ENCODE data around the gene DGKI. TPM values are rescaled to one million over a fixed set of nuclear protein-coding genes. Genes with fewer than 3 reads are reported as not detected.

The DGKI gene
- total RNA-seq, 1 donor from 2014 or later = 5.5 TPM

DNA sequence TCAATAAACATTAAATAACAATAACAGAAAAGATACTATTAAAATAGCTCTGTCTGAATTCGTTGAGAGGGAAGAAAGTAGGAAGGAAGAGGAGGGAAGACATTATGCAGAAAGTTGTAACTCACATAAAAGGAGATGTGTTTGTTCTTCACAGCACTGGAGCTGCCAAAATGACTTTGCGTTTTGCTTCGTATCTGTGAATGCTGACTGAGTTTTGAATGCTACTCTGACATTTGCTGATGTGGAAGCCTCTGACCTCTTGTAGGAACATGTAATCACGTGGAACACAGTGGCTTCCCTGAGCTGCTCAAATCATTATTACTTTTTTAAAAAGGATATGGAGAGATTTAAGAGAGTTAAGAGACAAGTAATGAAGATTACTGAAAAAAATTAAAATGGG lies 15.6 kb upstream of the DGKI start:
- Histone ChIP-seq H3K36me3 (peaks cover 10% of the 10 kb centered on the region), H3K4me2 (no peak overlapping the region), H3K4me3 (no peak overlapping the region), H2AFZ (replicated peaks) (no peak overlapping the region), H3K79me2 (ENCODE audit: low read depth) (no peaks in the 10 kb centered on the region), H3K27ac (no peak overlapping the region), H3K27me3 (no peaks in the 10 kb centered on the region), H3F3A (ENCODE audit: low read depth) (no peaks in the 10 kb centered on the region), H3K4me1 (no peaks in the 10 kb centered on the region), H3K9me3 (ENCODE audit: low read depth) (peaks cover 3% of the 10 kb centered on the region), H3K9ac (no peak overlapping the region), H4K20me1 (ENCODE audit: low read depth) (no peaks in the 10 kb centered on the region)
- Mint-ChIP-seq H3K36me3 (peaks cover 34% of the 10 kb centered on the region), H3K9me3 (peaks cover 10% of the 10 kb centered on the region), H3K27ac (no peak overlapping the region), H3K4me3 (no peak overlapping the region), H3K27me3 (ENCODE audit: insufficient read depth, low read depth) (no peaks in the 10 kb centered on the region), H3K4me1 (no peaks in the 10 kb centered on the region)
- DNase-seq (ENCODE audit: low spot score) = no peak
- TF ChIP-seq EZH2phosphoT487 (IDR thresholded peaks at IDR 0.05) = no peak
- no peak for TF ChIP-seq EZH2 (IDR thresholded peaks at IDR 0.05)

- H3K36me3 ChIP-seq = peaks cover 2% of the 10 kb centered on the region
- H3K27me3 ChIP-seq = no peaks in the 10 kb centered on the region
- no peak overlapping the region for H3K27ac ChIP-seq
- H3F3A ChIP-seq (ENCODE audit: low read depth) = no peaks in the 10 kb centered on the region
- Mint-ChIP-seq H3K27me3 (ENCODE audit: insufficient read depth, low read depth) (peaks cover 2% of the 10 kb centered on the region), H3K36me3 (peaks cover 17% of the 10 kb centered on the region), H3K27ac (no peak overlapping the region), H3K9me3 (peaks cover 2% of the 10 kb centered on the region), H3K4me3 (no peak overlapping the region), H3K4me1 (no peaks in the 10 kb centered on the region)
- no peak overlapping the region for H3K9ac ChIP-seq
- no peaks in the 10 kb centered on the region for H3K79me2 ChIP-seq (ENCODE audit: low read depth)
- TF ChIP-seq, protein P1, sequence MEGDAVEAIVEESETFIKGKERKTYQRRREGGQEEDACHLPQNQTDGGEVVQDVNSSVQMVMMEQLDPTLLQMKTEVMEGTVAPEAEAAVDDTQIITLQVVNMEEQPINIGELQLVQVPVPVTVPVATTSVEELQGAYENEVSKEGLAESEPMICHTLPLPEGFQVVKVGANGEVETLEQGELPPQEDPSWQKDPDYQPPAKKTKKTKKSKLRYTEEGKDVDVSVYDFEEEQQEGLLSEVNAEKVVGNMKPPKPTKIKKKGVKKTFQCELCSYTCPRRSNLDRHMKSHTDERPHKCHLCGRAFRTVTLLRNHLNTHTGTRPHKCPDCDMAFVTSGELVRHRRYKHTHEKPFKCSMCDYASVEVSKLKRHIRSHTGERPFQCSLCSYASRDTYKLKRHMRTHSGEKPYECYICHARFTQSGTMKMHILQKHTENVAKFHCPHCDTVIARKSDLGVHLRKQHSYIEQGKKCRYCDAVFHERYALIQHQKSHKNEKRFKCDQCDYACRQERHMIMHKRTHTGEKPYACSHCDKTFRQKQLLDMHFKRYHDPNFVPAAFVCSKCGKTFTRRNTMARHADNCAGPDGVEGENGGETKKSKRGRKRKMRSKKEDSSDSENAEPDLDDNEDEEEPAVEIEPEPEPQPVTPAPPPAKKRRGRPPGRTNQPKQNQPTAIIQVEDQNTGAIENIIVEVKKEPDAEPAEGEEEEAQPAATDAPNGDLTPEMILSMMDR (IDR thresholded peaks at IDR 0.05) = no peak
- TF ChIP-seq EZH2 (IDR thresholded peaks at IDR 0.05) (no peak), EZH2phosphoT487 (IDR thresholded peaks at IDR 0.05) (no peak)
- H3K9me3 ChIP-seq (ENCODE audit: low read depth) = no peaks in the 10 kb centered on the region
- no peak overlapping the region for H2AFZ ChIP-seq (replicated peaks)
- no peaks in the 10 kb centered on the region for H4K20me1 ChIP-seq (ENCODE audit: low read depth)
- H3K4me1 ChIP-seq = no peaks in the 10 kb centered on the region
- no peak overlapping the region for H3K4me3 ChIP-seq
- H3K4me2 ChIP-seq = no peak overlapping the region
- DNase-seq (ENCODE audit: low spot score) = no peak
These were observed 13.8 kb upstream of the DGKI start for GRCh38 chr7:137860542-137860941.

GRCh38 chr7:137853053-137853452 lies 6.3 kb upstream of the DGKI start:
- Histone ChIP-seq H3K4me1 (no peaks in the 10 kb centered on the region), H3K27ac (no peak overlapping the region), H3K4me3 (no peak overlapping the region), H3K36me3 (no peaks in the 10 kb centered on the region), H4K20me1 (ENCODE audit: low read depth) (no peaks in the 10 kb centered on the region), H3K4me2 (no peak overlapping the region), H3K79me2 (ENCODE audit: low read depth) (no peaks in the 10 kb centered on the region), H3K9me3 (ENCODE audit: low read depth) (no peaks in the 10 kb centered on the region), H3F3A (ENCODE audit: low read depth) (peaks cover 1% of the 10 kb centered on the region), H3K27me3 (peaks cover 21% of the 10 kb centered on the region), H3K9ac (no peak overlapping the region), H2AFZ (replicated peaks) (no peak overlapping the region)
- Mint-ChIP-seq H3K36me3 (no peaks in the 10 kb centered on the region), H3K27ac (no peak overlapping the region), H3K27me3 (ENCODE audit: insufficient read depth, low read depth) (peaks cover 8% of the 10 kb centered on the region), H3K4me1 (no peaks in the 10 kb centered on the region), H3K9me3 (no peaks in the 10 kb centered on the region), H3K4me3 (no peak overlapping the region)
- no peak for DNase-seq (ENCODE audit: low spot score)
- TF ChIP-seq, protein P1 (IDR thresholded peaks at IDR 0.05) = no peak

DNA sequence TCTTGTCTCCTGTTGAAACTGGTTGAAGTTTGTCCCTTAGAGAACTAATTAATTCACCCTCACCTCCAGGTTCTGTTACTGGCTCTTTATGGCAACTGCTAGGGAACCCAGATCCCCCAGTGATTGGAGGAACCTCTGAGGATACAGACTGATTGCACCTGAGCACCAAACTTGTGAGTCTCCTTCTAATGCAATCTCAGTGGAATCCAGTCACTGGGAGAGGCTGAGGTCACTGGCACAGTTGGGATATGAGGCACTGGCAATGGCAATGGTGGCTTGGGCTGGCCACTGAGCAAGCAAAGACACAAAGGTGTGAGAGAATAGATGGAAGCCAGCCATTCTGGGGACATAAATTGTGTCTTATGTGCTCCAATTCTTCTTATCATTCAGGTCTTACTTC lies 5.3 kb upstream of the DGKI start:
- no peak overlapping the region for H3K9ac ChIP-seq
- H3K79me2 ChIP-seq (ENCODE audit: low read depth) = no peaks in the 10 kb centered on the region
- no peaks in the 10 kb centered on the region for H3K4me1 ChIP-seq
- no peak overlapping the region for H2AFZ ChIP-seq (replicated peaks)
- no peaks in the 10 kb centered on the region for H4K20me1 ChIP-seq (ENCODE audit: low read depth)
- H3K4me3 ChIP-seq = no peak overlapping the region
- peaks cover 8% of the 10 kb centered on the region for H3F3A ChIP-seq (ENCODE audit: low read depth)
- H3K27me3 ChIP-seq = peaks cover 30% of the 10 kb centered on the region
- peaks cover 5% of the 10 kb centered on the region for H3K4me1 Mint-ChIP-seq
- no peaks in the 10 kb centered on the region for H3K36me3 ChIP-seq
- no peaks in the 10 kb centered on the region for H3K36me3 Mint-ChIP-seq
- DNase-seq (ENCODE audit: low spot score) = no peak
- no peaks in the 10 kb centered on the region for H3K9me3 ChIP-seq (ENCODE audit: low read depth)
- H3K4me2 ChIP-seq = no peak overlapping the region
- no peak overlapping the region for H3K27ac Mint-ChIP-seq
- no peak for TF ChIP-seq EZH2phosphoT487 (IDR thresholded peaks at IDR 0.05)
- TF ChIP-seq, protein P1 (IDR thresholded peaks at IDR 0.05) = no peak
- no peak for TF ChIP-seq EZH2 (IDR thresholded peaks at IDR 0.05)
- H3K27me3 Mint-ChIP-seq (ENCODE audit: insufficient read depth, low read depth) = peaks cover 15% of the 10 kb centered on the region
- no peaks in the 10 kb centered on the region for H3K9me3 Mint-ChIP-seq
- H3K4me3 Mint-ChIP-seq = no peak overlapping the region
- no peak overlapping the region for H3K27ac ChIP-seq

Data from neural progenitor cell (in vitro differentiated cells).